Globus pallidus (tissue), 1 donor: ENCODE results near the gene BICRA.
"Not testable (repeated sequence)": the region's sequence is repeated elsewhere in the genome, so short reads cannot be mapped to it uniquely, and the experiment has no call there.

Experiments used
- DNase-seq: peaks from one replicate; pipeline ENCODE4 v3.0.0-alpha.2; 2015; ENCODE audit warnings: low spot score

The BICRA gene

GRCh38 chr19:47694466-47695273 is 85.7 kb downstream of the BICRA start:
- DNase-seq: no peak

DNA sequence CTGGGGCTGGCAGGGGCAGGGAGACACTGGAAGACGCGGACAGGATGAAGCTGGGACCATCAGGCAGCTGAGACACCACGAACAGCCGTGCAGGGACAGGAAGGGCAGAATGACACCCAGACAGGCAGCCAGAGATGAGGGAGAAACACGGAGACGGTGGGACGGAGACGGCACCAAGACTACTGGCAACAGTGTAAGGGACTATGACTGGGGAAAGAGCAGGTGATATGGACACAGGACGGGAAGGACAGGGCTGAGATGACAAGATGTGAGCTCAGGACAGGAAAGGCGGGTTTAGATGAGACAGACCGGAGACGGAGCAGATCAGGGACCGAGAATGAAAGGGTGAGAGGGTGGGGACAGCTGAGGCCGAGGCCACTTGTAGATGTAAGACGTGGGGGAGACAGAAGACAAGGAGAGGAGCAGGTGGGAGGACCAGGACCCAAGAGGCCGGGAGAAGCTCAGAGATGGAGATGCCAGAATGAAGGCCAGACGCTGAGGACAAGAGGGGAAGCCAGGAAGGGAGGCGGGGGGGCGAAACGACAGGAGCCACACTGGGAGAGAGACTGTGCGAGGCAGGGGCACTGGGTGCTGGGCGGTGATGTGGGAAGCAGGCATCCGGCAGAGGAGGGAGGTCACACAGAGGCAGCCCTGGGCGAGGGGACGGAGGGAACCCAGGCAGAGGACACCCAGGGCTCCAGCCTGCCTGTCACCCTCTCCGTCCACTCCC is 86.8 kb downstream of the BICRA start:
- no peak for DNase-seq

DNA sequence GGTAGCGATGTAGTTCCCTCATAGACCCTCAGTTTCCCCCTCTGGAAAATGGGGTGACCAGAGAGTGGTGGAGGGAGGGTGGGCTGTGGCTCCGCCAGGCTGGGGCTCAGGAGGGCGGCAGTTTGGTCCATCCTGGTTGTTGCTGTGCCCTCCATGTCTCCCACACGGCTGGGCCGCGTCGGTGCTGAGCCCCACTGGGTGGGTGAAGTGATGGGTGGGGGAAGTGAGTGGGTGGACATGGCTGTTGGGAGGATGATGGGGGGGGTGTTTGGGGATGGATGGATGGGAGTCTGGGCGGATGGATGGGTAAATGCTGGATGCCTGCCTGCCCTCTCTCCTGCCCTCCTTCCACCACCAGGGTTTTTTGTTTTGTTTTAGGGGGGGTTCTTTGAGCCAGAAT is 87.7 kb downstream of the BICRA start:
- no peak for DNase-seq

DNA sequence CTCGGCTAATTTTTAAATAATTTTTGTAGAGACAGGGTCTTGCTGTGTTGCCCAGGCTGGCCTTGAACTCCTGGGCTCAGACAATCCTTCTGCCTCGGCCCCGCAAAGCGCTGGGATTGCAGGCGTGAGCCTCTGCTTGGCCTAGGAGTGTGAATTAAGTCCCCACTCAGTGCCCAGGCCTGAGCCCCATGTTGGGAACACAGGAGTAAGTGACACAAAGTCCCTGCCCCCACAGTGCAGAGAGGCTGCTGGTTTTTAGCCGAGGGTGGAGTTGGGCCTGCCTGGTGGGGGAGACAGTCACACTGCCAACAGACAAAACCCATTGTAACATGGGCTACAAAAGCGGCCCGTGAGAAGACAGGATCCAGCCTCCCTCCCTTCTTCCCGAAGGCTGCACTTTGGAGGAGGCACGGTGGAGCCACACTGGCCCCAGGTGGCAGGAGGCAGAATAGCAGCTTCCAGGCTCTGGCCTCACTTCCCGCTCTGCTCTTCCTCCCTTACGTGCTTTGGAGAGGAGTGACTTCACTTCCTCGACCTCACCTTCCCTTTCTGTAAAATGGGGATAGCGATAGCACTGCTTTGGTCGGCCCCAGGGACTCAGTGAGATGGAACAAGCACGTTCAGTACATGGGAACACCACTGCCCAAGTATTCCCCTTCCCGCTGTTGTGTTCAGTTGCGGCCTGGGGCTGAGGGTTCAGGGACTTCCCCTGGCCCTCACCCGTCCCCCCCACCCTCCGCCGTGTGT is 89.1 kb downstream of the BICRA start:
- DNase-seq: peak; percentile 91

DNA sequence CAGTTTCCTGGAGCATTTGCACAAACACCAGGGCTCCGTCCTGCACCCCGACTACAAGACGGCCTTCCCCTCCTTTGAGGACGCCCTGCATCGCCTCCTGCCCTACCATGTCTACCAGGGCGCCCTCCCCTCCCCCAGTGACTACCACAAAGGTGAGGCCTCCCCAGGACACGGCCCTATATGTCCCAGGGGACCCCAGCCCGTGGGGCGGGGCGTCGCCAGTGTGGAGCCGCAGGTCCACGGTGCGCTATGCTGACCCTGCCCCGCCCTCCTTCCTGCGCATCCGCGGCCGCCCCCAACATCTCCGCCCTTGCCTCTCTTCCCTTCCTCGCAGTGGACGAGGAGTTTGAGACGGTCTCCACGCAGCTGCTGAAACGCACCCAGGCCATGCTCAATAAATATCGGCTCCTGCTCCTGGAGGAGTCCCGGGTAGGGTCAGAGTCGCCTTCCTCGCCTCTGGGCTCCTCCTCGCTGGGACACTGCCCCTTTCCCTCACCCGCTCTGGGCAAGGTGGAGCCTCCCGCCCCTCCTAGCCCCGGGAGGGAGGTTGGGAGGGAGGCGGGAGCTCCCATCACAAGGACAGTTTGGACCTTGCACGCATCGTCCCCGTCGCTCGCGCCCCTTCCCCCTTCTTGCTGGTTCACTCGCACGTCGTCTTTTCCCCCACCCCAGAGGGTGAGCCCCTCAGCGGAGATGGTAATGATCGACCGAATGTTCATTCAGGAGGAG is 89.9 kb downstream of the BICRA start:
- no peak for DNase-seq

DNA sequence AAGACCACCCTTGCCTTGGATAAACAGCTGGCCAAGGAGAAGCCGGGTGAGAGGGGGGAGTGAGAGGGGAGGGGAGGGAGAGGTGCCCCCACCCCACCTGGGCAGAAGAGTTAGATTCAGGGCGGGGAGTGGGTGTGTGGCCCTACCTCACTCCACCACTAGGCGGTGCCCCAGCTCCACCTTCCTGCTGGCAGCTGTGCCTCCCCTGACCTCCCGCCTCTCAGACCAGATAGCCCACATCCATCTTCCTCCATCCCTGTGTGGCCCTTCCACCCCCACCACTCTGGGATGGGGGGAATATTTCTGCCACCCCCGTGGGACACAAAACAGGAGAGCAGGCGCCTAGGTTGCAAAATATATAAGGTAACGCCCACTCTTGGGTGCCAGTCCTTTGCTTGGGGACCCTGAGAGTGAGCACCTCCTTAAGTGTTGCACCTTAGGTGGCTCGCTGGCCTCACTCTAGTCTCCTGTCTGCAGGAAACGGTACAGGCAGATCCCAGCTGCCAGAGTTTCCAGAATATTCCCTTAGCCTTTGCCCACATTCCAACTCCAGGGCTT is 90.5 kb downstream of the BICRA start:
- no peak for DNase-seq

GRCh38 chr19:47700934-47701716 is 92.2 kb downstream of the BICRA start:
- DNase-seq: no peak

GRCh38 chr19:47701717-47702552 is 93.0 kb downstream of the BICRA start:
- no peak for DNase-seq

DNA sequence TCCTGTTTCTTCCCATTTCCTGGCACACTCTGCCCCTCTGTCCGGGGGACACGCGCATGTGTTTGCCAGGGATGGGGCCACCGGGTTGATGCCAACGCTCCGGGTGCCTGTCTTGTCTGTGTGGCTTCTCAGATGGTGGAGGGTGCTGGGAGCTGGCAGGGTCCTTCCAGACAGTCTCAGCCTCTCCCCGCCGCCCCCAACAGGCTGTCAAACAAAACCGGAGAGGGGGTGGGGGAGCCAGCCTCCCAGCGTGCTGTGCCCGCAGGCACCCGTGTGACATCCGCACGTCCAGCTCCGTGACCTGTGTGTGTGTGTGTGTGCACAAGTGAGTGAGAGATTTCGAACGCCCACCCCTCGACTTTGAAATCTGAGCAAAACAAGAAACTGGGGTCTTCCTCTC is 93.7 kb downstream of the BICRA start:
- DNase-seq: no peak

GRCh38 chr19:47703301-47703700 is 94.4 kb downstream of the BICRA start:
- no peak for DNase-seq

GRCh38 chr19:47704024-47704423 is 95.1 kb downstream of the BICRA start:
- DNase-seq: no peak

DNA sequence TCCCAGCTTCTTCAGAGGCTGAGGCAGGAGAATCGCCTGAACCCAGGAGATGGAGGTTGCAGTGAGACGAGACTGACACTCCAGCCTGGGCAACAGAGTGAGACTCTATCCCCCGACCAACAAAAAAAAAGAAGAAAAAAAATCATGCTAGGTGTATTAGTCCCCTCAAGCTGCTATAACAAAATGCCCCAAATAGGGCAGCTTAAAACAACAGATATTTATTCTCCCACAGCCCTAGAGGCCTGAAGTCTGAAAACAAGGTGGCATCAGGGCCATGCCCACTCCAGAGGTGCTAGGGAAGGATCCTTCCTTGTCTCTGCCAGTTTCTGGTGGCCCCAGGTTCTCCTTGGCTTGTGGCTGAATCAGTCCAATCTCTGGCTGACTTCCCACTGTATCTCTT is 95.7 kb downstream of the BICRA start:
- DNase-seq: no peak

DNA sequence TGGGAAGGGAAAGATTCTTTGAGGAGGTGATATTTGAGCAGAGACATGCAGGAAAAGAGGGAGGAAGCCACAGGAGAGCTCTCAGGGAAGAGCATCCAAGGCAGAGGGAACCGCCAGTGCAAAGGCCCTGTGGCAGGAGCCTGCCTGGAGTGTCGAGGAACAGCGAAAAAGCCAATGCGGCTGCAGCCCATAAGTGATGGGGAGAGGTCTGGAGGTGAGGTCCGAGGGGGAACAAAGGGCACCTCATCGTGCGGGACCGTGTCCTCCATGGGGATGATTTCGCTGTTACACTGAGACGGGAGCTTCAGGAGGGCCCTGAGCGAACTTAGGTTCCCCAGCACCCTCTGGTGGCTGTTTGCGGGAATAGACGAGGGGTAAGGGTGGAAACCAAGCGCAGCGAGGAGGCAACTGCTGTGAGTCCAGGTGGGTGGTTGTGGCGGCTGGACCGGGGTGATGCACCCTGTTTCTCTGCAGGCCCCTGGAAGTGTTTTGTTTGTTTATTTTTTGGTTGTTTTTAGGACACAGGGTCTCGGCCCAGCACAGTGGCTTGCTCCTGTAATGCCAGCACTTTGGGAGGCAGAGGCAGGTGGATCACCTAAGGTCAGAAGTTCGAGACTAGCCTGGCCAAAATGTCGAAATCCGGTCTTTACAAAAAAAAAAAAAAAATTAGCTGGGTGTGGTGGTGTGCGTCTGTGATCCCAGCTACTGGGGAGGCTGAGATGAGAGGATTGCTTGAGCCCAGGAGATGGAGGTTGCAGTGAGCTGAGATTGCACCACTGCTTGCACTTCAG is 98.4 kb downstream of the BICRA start:
- peak; percentile 51 for DNase-seq

DNA sequence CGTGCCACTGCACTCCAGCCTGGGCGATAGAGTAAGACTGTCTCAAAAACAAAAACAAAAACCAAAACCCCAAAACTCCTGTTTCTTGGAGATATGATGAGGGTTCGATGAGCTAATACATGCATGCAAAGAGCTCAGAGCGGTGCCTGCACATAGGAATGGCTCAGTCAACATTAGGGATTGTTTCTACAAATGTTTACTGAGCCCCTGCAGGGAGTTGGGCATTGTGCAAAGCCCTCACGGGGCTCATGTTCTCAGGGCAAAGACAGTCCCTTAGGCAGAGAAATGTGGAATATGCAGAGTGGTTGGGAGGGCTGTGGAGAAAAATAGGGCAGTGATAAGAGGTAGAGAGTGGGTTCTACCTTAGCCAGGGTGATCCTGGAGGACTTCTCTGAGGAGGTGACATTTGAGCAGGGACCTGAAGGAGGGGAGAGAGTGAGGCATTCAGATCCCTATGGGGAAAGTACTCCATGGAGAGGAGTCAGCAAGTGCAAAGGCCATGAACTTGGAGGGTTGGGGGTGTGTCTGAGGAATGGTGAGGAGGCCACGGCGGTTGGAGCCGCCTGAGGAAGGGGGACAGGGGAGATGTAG is 102.8 kb downstream of the BICRA start:
- DNase-seq: no peak

- DNase-seq: no peak
Observed at GRCh38 chr19:47713046-47714021, 104.4 kb downstream of the BICRA start, which contains the start of gene EHD2. Gene EHD2, plus strand, starts transcription at chr19:47713422. Its CDS starts 3,191 bp downstream, at chr19:47716613.

DNA sequence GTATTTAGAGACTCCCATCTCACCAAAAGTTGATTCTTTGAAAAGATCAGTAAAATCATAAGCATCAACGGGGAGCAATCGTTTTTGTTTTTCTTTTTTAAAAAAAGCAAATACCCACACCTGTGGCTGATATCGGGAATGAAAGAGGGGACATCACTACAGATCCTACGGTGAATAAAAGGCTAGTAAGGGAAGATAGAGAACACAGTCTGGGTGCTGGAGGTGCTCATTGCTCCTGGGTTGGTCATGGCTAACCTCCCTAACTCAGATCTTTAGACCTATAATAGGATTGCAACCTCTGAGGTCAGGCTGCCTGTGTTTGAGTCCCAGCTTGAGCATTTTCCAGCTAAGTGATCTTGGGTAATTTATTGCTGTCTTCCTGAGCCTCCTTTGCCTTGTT is 105.4 kb downstream of the BICRA start:
- DNase-seq: no peak

- not testable (repeated sequence) for DNase-seq
Observed at GRCh38 chr19:47714855-47715254, 105.9 kb downstream of the BICRA start.
